GM19463 (cell line): ENCODE measurements around the gene SLC39A6.
"Not testable (repeated sequence)": the region's sequence is repeated elsewhere in the genome, so short reads cannot be mapped to it uniquely, and the experiment has no call there.

Experiments used
- ATAC-seq: cut with Tn5 transposase; IDR thresholded peaks from one replicate; pipeline ENCODE4 v1.9.1; 2021; ENCODE audit warnings: mild to moderate bottlenecking, moderate library complexity; ENCODE audit not compliant: unreplicated experiment

The SLC39A6 gene

GRCh38 chr18:36104749-36105148, 24.4 kb downstream of the SLC39A6 start:
- ATAC-seq: no peak

GRCh38 chr18:36101943-36102342, 27.2 kb downstream of the SLC39A6 start:
- ATAC-seq: no peak

- ATAC-seq: no peak
Measured at GRCh38 chr18:36099311-36099710, 29.8 kb downstream of the SLC39A6 start.

GRCh38 chr18:36096955-36097354, 32.2 kb downstream of the SLC39A6 start:
- ATAC-seq: no peak

- no peak for ATAC-seq
Measured at GRCh38 chr18:36095936-36096519, 33.1 kb downstream of the SLC39A6 start.

GRCh38 chr18:36094431-36094830, 34.7 kb downstream of the SLC39A6 start:
- ATAC-seq: no peak

- ATAC-seq: not testable (repeated sequence)
Measured at GRCh38 chr18:36092116-36092515, 37.0 kb downstream of the SLC39A6 start.

GRCh38 chr18:36089001-36089400, 40.1 kb downstream of the SLC39A6 start:
- no peak for ATAC-seq

- no peak for ATAC-seq
Measured at GRCh38 chr18:36088256-36088655, 40.9 kb downstream of the SLC39A6 start.

GRCh38 chr18:36086186-36086585, 43.0 kb downstream of the SLC39A6 start:
- ATAC-seq: no peak

GRCh38 chr18:36085195-36085594, 43.9 kb downstream of the SLC39A6 start:
- no peak for ATAC-seq

GRCh38 chr18:36083729-36084128, 45.4 kb downstream of the SLC39A6 start:
- no peak for ATAC-seq

GRCh38 chr18:36081118-36081517, 48.0 kb downstream of the SLC39A6 start:
- ATAC-seq: not testable (repeated sequence)

GRCh38 chr18:36078751-36079529, 50.2 kb downstream of the SLC39A6 start:
- no peak for ATAC-seq

GRCh38 chr18:36077764-36078163, 51.4 kb downstream of the SLC39A6 start:
- ATAC-seq: not testable (repeated sequence)

- ATAC-seq: peak; percentile 56
Measured at GRCh38 chr18:36075862-36076587, 53.1 kb downstream of the SLC39A6 start.

- ATAC-seq: no peak
Measured at GRCh38 chr18:36074435-36074834, 54.7 kb downstream of the SLC39A6 start.

- no peak for ATAC-seq
Measured at GRCh38 chr18:36073676-36074075, 55.5 kb downstream of the SLC39A6 start.

- ATAC-seq: not testable (repeated sequence)
Measured at GRCh38 chr18:36072406-36072805, 56.7 kb downstream of the SLC39A6 start.

- peak; percentile 92 for ATAC-seq
Measured at GRCh38 chr18:36067055-36067957, 61.8 kb downstream of the SLC39A6 start, which contains the start of gene RPRD1A. RPRD1A (minus strand) TSS chr18:36067559; CDS start chr18:36067404, 155 bp downstream.

- ATAC-seq: no peak
Measured at GRCh38 chr18:36066686-36067054, 62.5 kb downstream of the SLC39A6 start.
